Neural progenitor cell (in vitro differentiated cells): ENCODE measurements around the gene CFDP1.

Source experiments
- EZH2 ChIP-seq: fragments of 200-600 bp; sonication (generic); IDR thresholded peaks from 2 replicates; pipeline ENCODE4 v1.6.1; 2017; ENCODE audit warnings: antibody characterized with exemption, mild to moderate bottlenecking, moderate library complexity
- EZH2phosphoT487 ChIP-seq: fragments of 200-600 bp; sonication (generic); IDR thresholded peaks from 2 replicates; pipeline ENCODE4 v1.6.1; 2017; ENCODE audit warnings: antibody characterized with exemption
- TF ChIP-seq, protein P1 (sequence below): fragments of 200-600 bp; sonication (generic); IDR thresholded peaks from 2 replicates; pipeline ENCODE4 v1.5.1; 2017; ENCODE audit warnings: antibody characterized with exemption, mild to moderate bottlenecking

GRCh38 chr16:75307506-75307905 is 125.8 kb downstream of the CFDP1 start:
- TF ChIP-seq, protein P1, sequence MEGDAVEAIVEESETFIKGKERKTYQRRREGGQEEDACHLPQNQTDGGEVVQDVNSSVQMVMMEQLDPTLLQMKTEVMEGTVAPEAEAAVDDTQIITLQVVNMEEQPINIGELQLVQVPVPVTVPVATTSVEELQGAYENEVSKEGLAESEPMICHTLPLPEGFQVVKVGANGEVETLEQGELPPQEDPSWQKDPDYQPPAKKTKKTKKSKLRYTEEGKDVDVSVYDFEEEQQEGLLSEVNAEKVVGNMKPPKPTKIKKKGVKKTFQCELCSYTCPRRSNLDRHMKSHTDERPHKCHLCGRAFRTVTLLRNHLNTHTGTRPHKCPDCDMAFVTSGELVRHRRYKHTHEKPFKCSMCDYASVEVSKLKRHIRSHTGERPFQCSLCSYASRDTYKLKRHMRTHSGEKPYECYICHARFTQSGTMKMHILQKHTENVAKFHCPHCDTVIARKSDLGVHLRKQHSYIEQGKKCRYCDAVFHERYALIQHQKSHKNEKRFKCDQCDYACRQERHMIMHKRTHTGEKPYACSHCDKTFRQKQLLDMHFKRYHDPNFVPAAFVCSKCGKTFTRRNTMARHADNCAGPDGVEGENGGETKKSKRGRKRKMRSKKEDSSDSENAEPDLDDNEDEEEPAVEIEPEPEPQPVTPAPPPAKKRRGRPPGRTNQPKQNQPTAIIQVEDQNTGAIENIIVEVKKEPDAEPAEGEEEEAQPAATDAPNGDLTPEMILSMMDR = no peak
- no peak for TF ChIP-seq EZH2
- no peak for TF ChIP-seq EZH2phosphoT487
